ENCODE data around the gene OR4D1. TPM values are rescaled to one million over a fixed set of nuclear protein-coding genes. Genes with fewer than 3 reads are reported as not detected.

The OR4D1 gene
- total and polyA plus RNA-seq, 2 of the 13 experiments (the other 11 are each of a cell fraction or from before 2014, with no cell fraction given) = not detected

- TF ChIP-seq, protein P1, sequence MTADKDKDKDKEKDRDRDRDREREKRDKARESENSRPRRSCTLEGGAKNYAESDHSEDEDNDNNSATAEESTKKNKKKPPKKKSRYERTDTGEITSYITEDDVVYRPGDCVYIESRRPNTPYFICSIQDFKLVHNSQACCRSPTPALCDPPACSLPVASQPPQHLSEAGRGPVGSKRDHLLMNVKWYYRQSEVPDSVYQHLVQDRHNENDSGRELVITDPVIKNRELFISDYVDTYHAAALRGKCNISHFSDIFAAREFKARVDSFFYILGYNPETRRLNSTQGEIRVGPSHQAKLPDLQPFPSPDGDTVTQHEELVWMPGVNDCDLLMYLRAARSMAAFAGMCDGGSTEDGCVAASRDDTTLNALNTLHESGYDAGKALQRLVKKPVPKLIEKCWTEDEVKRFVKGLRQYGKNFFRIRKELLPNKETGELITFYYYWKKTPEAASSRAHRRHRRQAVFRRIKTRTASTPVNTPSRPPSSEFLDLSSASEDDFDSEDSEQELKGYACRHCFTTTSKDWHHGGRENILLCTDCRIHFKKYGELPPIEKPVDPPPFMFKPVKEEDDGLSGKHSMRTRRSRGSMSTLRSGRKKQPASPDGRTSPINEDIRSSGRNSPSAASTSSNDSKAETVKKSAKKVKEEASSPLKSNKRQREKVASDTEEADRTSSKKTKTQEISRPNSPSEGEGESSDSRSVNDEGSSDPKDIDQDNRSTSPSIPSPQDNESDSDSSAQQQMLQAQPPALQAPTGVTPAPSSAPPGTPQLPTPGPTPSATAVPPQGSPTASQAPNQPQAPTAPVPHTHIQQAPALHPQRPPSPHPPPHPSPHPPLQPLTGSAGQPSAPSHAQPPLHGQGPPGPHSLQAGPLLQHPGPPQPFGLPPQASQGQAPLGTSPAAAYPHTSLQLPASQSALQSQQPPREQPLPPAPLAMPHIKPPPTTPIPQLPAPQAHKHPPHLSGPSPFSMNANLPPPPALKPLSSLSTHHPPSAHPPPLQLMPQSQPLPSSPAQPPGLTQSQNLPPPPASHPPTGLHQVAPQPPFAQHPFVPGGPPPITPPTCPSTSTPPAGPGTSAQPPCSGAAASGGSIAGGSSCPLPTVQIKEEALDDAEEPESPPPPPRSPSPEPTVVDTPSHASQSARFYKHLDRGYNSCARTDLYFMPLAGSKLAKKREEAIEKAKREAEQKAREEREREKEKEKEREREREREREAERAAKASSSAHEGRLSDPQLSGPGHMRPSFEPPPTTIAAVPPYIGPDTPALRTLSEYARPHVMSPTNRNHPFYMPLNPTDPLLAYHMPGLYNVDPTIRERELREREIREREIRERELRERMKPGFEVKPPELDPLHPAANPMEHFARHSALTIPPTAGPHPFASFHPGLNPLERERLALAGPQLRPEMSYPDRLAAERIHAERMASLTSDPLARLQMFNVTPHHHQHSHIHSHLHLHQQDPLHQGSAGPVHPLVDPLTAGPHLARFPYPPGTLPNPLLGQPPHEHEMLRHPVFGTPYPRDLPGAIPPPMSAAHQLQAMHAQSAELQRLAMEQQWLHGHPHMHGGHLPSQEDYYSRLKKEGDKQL (CRISPR knock-in tag; IDR thresholded peaks at IDR 0.05; ENCODE audit: low read depth) = no peak
- no peak for TF ChIP-seq ZNF776 (CRISPR knock-in tag; IDR thresholded peaks at IDR 0.05)
Measured at GRCh38 chr17:58150394-58150793, 2.2 kb downstream of the OR4D1 start (continued).

- POLR2A ChIA-PET = no interaction called here
- TF ChIP-seq ZNF317 (CRISPR knock-in tag; IDR thresholded peaks at IDR 0.05) (no peak), ZFP36 (IDR thresholded peaks at IDR 0.05; ENCODE audit: borderline replicate concordance, low read depth, low read length, partially characterized antibody) (no peak), MTERF4 (CRISPR knock-in tag; IDR thresholded peaks at IDR 0.05) (no peak), ZNF138 (CRISPR knock-in tag; IDR thresholded peaks at IDR 0.05; ENCODE audit: low read depth) (no peak), PBX3 (CRISPR knock-in tag; IDR thresholded peaks at IDR 0.05; ENCODE audit: borderline replicate concordance) (no peak), EP300 (IDR thresholded peaks at IDR 0.05; ENCODE audit: low read depth in 2 of 2, low read length in 2 of 2) (no peak), EP300 (CRISPR knock-in tag; IDR thresholded peaks at IDR 0.05; ENCODE audit: borderline replicate concordance) (no peak), ZNF782 (CRISPR knock-in tag; IDR thresholded peaks at IDR 0.05; ENCODE audit: borderline replicate concordance) (no peak), ATRX (CRISPR knock-in tag; IDR thresholded peaks at IDR 0.05; ENCODE audit: borderline replicate concordance) (no peak)
- TF ChIP-seq, protein P2, sequence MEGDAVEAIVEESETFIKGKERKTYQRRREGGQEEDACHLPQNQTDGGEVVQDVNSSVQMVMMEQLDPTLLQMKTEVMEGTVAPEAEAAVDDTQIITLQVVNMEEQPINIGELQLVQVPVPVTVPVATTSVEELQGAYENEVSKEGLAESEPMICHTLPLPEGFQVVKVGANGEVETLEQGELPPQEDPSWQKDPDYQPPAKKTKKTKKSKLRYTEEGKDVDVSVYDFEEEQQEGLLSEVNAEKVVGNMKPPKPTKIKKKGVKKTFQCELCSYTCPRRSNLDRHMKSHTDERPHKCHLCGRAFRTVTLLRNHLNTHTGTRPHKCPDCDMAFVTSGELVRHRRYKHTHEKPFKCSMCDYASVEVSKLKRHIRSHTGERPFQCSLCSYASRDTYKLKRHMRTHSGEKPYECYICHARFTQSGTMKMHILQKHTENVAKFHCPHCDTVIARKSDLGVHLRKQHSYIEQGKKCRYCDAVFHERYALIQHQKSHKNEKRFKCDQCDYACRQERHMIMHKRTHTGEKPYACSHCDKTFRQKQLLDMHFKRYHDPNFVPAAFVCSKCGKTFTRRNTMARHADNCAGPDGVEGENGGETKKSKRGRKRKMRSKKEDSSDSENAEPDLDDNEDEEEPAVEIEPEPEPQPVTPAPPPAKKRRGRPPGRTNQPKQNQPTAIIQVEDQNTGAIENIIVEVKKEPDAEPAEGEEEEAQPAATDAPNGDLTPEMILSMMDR (CRISPR knock-in tag; IDR thresholded peaks at IDR 0.05) = no peak
- no TSS peak for BruUV-seq (replicated peaks)
Measured at GRCh38 chr17:58153046-58153445, 4.9 kb downstream of the OR4D1 start.

More at GRCh38 chr17:58153046-58153445, 4.9 kb downstream of the OR4D1 start:
- no peaks in the 10 kb centered on the region for H3K79me2 ChIP-seq (ENCODE audit: insufficient read depth, low read length)
- DNase-seq (ENCODE audit: low spot score) = no peak
- CTCF ChIA-PET (ENCODE audit: low intra/inter-chr PET ratio, low total read pairs) = no interaction called here
- peaks cover 11% of the 10 kb centered on the region; the same call in 1 of the 2 replicates for H3K4me1 ChIP-seq (ENCODE audit: insufficient read depth, low read length)
- intact Hi-C loops (cut with micrococcal nuclease; ENCODE audit: unreplicated experiment) (no loop called here), in situ Hi-C loops (cut with HindIII; ENCODE audit: extremely low pct_ligation_motif_present, low pct_unique_long_range_greater_than_20kb) (no loop called here)
- no peak overlapping the region for H3K9ac ChIP-seq (ENCODE audit: insufficient read depth, low read depth, low read length)
- WGBS (ENCODE audit: low lambda C conversion rate) = 0% methylated on average over 2 of the region's 2 CpGs
- no peak for ATAC-seq
- H3K27me3 ChIP-seq (ENCODE audit: control insufficient read depth in 1 of 2, insufficient read depth in 2 of 2, low read length in 2 of 2) = peaks cover 13 to 73% of the 10 kb centered on the region in 2 experiments
- no peak overlapping the region for H2AFZ ChIP-seq (ENCODE audit: low read length)
- no peak overlapping the region for H3K27ac ChIP-seq (ENCODE audit: extremely low read length, insufficient read depth, low read length)
- H3K36me3 ChIP-seq (replicated peaks in 1 of 2; ENCODE audit: control insufficient read depth in 1 of 2, insufficient read depth in 2 of 2, low read length in 2 of 2) = no peaks in the 10 kb centered on the region
- H3K4me2 ChIP-seq (ENCODE audit: low read depth, low read length) = no peak overlapping the region
- H3K4me3 ChIP-seq (replicated peaks in 1 of 3; ENCODE audit: insufficient read depth in 1 of 3, low read depth in 2 of 3, low read length in 3 of 3) = no peak overlapping the region
- H4K20me1 ChIP-seq (ENCODE audit: insufficient read depth, low read length) = no peaks in the 10 kb centered on the region
- no peaks in the 10 kb centered on the region for H3K9me3 ChIP-seq (ENCODE audit: low read length)
- no peak for FAIRE-seq

Measured in HepG2 (cell line).